H1 (cell line): ENCODE data around the gene ZNF423. TPM values are rescaled to one million over a fixed set of nuclear protein-coding genes. Genes with fewer than 3 reads are reported as not detected.

Experiments used
- CTCF ChIA-PET: fragments of 300-600 bp; sonication (Branson Sonifier 250); formaldehyde crosslinking; loops from one replicate; lab custom pipeline; 2021; ENCODE audit not compliant: partially characterized antibody; lab: Charles Lee
- POLR2A ChIA-PET: fragments of 300-600 bp; sonication (Branson Sonifier 250); formaldehyde crosslinking; loops from one replicate; lab custom pipeline; 2021; ENCODE audit warnings: inconsistent platforms; ENCODE audit not compliant: partially characterized antibody; lab: Charles Lee
- DNase-seq, 2 experiments: peaks; one replicate each; pipeline versions ENCODE4 v3.0.0 to v3.0.0-alpha.2; 2010 to 2022; ENCODE audit warnings: low spot score in 2 of 2, low read depth in 1 of 2, mixed read lengths in 1 of 2
- FAIRE-seq: peaks from 2 replicates; lab custom pipeline; 2011; peaks lifted over from hg19 to GRCh38; lab: Jason Lieb, UNC
- H2AFZ ChIP-seq: 2 replicates; pipeline ENCODE4 v1.8.1; 2012; ENCODE audit warnings: low read length, inconsistent platforms
- H2AK5ac ChIP-seq: 2 replicates; pipeline ENCODE4 v1.6.1; 2013; ENCODE audit warnings: low read depth, low read length
- H2BK120ac ChIP-seq: replicated peaks from 2 replicates; pipeline ENCODE3; 2013; ENCODE audit warnings: low read depth, low read length, inconsistent platforms
- H2BK12ac ChIP-seq: 2 replicates; pipeline ENCODE4 v1.6.1; 2013; ENCODE audit warnings: low read depth, low read length
- H2BK15ac ChIP-seq: 2 replicates; pipeline ENCODE4 v1.6.1; 2013; ENCODE audit warnings: low read length
- H2BK20ac ChIP-seq: 2 replicates; pipeline ENCODE4 v1.6.1; 2013; ENCODE audit warnings: low read length
- H2BK5ac ChIP-seq: 2 replicates; pipeline ENCODE4 v1.6.1; 2013; ENCODE audit warnings: low read depth, low read length
- H3K14ac ChIP-seq: 2 replicates; pipeline ENCODE4 v1.6.1; 2013; ENCODE audit warnings: inconsistent platforms; ENCODE audit not compliant: insufficient read length
- H3K18ac ChIP-seq: 2 replicates; pipeline ENCODE4 v1.6.1; 2013; ENCODE audit warnings: low read length; ENCODE audit errors: extremely low read depth
- H3K23ac ChIP-seq: 2 replicates; pipeline ENCODE4 v1.6.1; 2013; ENCODE audit warnings: inconsistent platforms; ENCODE audit not compliant: insufficient read length
- H3K23me2 ChIP-seq: 2 replicates; pipeline ENCODE4 v1.6.1; 2013; ENCODE audit warnings: low read depth, low read length
- H3K27ac ChIP-seq: 2 replicates; pipeline ENCODE4 v1.6.1; 2011; ENCODE audit warnings: low read depth, low read length, inconsistent platforms
- H3K27me3 ChIP-seq, 4 experiments: replicated peaks in 1 of 4; 1 replicate in 1 of 4; 2 replicates in 3 of 4; pipeline versions ENCODE4 v1.6.1 to v1.8.1; 2011 to 2013; ENCODE audit warnings: low read length in 3 of 4, mild to moderate bottlenecking in 3 of 4, inconsistent platforms in 2 of 4, mixed read lengths in 2 of 4, moderate library complexity in 1 of 4; ENCODE audit not compliant: control insufficient read depth in 3 of 4, insufficient read depth in 3 of 4; ENCODE audit errors: extremely low read depth in 1 of 4
- H3K36me3 ChIP-seq, 4 experiments: 2 replicates each; pipeline versions ENCODE4 v1.6.1 to v1.8.1; 2011 to 2013; ENCODE audit warnings: mild to moderate bottlenecking in 4 of 4, low read length in 3 of 4, moderate library complexity in 2 of 4, control low read depth in 1 of 4, inconsistent platforms in 1 of 4; ENCODE audit not compliant: insufficient read depth in 4 of 4, control insufficient read depth in 2 of 4
- H3K4ac ChIP-seq: replicated peaks from 2 replicates; pipeline ENCODE3; 2013; ENCODE audit warnings: low read length, low read depth, mixed read lengths, inconsistent platforms; ENCODE audit not compliant: insufficient read length
- H3K4me1 ChIP-seq, 4 experiments: replicated peaks in 1 of 4; 1 replicate in 1 of 4; 2 replicates in 3 of 4; pipeline versions ENCODE4 v1.6.1 to v1.8.1; 2011 to 2013; ENCODE audit warnings: low read length in 3 of 4, inconsistent platforms in 2 of 4, mixed read lengths in 1 of 4; ENCODE audit not compliant: insufficient read depth in 4 of 4, control insufficient read depth in 3 of 4
- H3K4me2 ChIP-seq, 2 experiments: 2 replicates each; pipeline versions ENCODE4 v1.6.1 to v1.8.1; 2011 to 2013; ENCODE audit warnings: low read depth in 2 of 2, low read length in 2 of 2, control low read depth in 1 of 2, inconsistent platforms in 1 of 2, mild to moderate bottlenecking in 1 of 2; ENCODE audit not compliant: insufficient read depth in 1 of 2
- H3K4me3 ChIP-seq, 4 experiments: fragments of 200-600, 300-600 bp in 1 of 4; sonication (generic), shearing (Covaris generic), sonication (Bioruptor Twin) in 1 of 4; 2 replicates each; pipeline versions ENCODE4 v1.5.1 to v1.8.1; 2011 to 2016; ENCODE audit warnings: low read length in 4 of 4, low read depth in 3 of 4, control low read depth in 2 of 4, inconsistent platforms in 2 of 4, mild to moderate bottlenecking in 2 of 4, mixed read lengths in 1 of 4, moderate library complexity in 1 of 4; ENCODE audit not compliant: insufficient read depth in 2 of 4; ENCODE audit errors: extremely low read depth in 1 of 4
- H3K56ac ChIP-seq: replicated peaks from 2 replicates; pipeline ENCODE3; 2013; ENCODE audit warnings: low read depth, mild to moderate bottlenecking, mixed read lengths, low read length, inconsistent platforms; ENCODE audit not compliant: insufficient read length
- H3K79me1 ChIP-seq: 2 replicates; pipeline ENCODE4 v1.6.1; 2013; ENCODE audit warnings: low read depth, low read length, control low read depth
- H3K79me2 ChIP-seq, 2 experiments: 2 replicates each; pipeline versions ENCODE4 v1.6.1 to v1.8.1; 2012 to 2013; ENCODE audit warnings: low read length in 2 of 2, mild to moderate bottlenecking in 2 of 2, inconsistent platforms in 1 of 2; ENCODE audit not compliant: insufficient read depth in 2 of 2, control insufficient read depth in 1 of 2
- H3K9ac ChIP-seq, 4 experiments: replicated peaks in 1 of 4; 1 replicate in 1 of 4; 2 replicates in 3 of 4; pipeline versions ENCODE4 v1.6.1 to v1.8.1; 2011 to 2013; ENCODE audit warnings: low read depth in 3 of 4, low read length in 3 of 4, control low read depth in 2 of 4, mild to moderate bottlenecking in 2 of 4, moderate library complexity in 2 of 4, inconsistent platforms in 1 of 4; ENCODE audit errors: extremely low read depth in 1 of 4
- H3K9me3 ChIP-seq, 2 experiments: 2 replicates each; pipeline versions ENCODE4 v1.6.1 to v1.8.1; 2012 to 2013; ENCODE audit warnings: mild to moderate bottlenecking in 2 of 2, moderate library complexity in 2 of 2, control low read depth in 1 of 2, inconsistent platforms in 1 of 2, low read depth in 1 of 2, low read length in 1 of 2, mixed read lengths in 1 of 2; ENCODE audit not compliant: insufficient read depth in 2 of 2
- H4K20me1 ChIP-seq, 2 experiments: replicated peaks in 1 of 2; 2 replicates each; pipeline versions ENCODE3 to v1.8.1; 2011 to 2013; ENCODE audit warnings: inconsistent platforms in 2 of 2, low read length in 2 of 2, mild to moderate bottlenecking in 1 of 2; ENCODE audit not compliant: insufficient read depth in 2 of 2, control insufficient read depth in 1 of 2
- H4K5ac ChIP-seq: 2 replicates; pipeline ENCODE4 v1.6.1; 2013; ENCODE audit warnings: low read length, low read depth, mixed read lengths, inconsistent platforms; ENCODE audit not compliant: insufficient read length
- H4K8ac ChIP-seq: 2 replicates; pipeline ENCODE4 v1.8.0; 2013; ENCODE audit warnings: mild to moderate bottlenecking, moderate library complexity, low read length, inconsistent platforms; ENCODE audit not compliant: insufficient read depth; ENCODE audit errors: extremely low read depth
- H4K91ac ChIP-seq: replicated peaks from 2 replicates; pipeline ENCODE3; 2013; ENCODE audit warnings: low read length, mixed read lengths, inconsistent platforms; ENCODE audit not compliant: insufficient read length
- KDM1A ChIP-seq: fragments of 200-600, 300-600 bp; sonication (generic); IDR thresholded peaks from 2 replicates; pipeline ENCODE4 v1.7.1; 2016; ENCODE audit warnings: mild to moderate bottlenecking, low read length, borderline replicate concordance
- KDM5A ChIP-seq: fragments of 200-600 bp; IDR thresholded peaks from 2 replicates; pipeline ENCODE4 v1.7.1; 2012; ENCODE audit warnings: mild to moderate bottlenecking, low read length, inconsistent platforms, mixed read lengths
- MAFK ChIP-seq: IDR thresholded peaks from 2 replicates; pipeline ENCODE4 v1.6.1; 2012; ENCODE audit warnings: low read depth, mild to moderate bottlenecking, improper control_type of control experiment, low read length
- WGBS, 2 experiments: shearing (Covaris generic) in 1 of 2; methylation state at CpG; one replicate each; pipeline versions ENCODE4 v1.1.6 to v1.1.7; 2013 to 2015; ENCODE audit warnings: low lambda C conversion rate in 2 of 2, mixed read lengths in 2 of 2, inconsistent platforms in 1 of 2, low coverage in 1 of 2, missing lambda C conversion rate in 1 of 2; ENCODE audit not compliant: insufficient replicate concordance in 2 of 2, insufficient coverage in 1 of 2, insufficient read length in 1 of 2; ENCODE audit errors: extremely low coverage in 1 of 2, missing lambda C conversion rate in 1 of 2; 5-methylcytosine and 5-hydroxymethylcytosine counted together
- polyA plus RNA-seq, 7 experiments: library from polyadenylated mRNA; depleted of rRNA in 3 of 7; stranded (reverse) in 5 of 7; unstranded in 2 of 7; fragments of >200 nt in 5 of 7; fragments of 200-250 nt in 2 of 7; gene quantifications; 1 replicate in 5 of 7; 2 replicates in 1 of 7; 4 replicates in 1 of 7; pipeline versions ENCODE4 v1.2.1 to v1.2.3, GENCODE V29; 2011 to 2013; ENCODE audit warnings: missing spikeins in 2 of 7, mixed read lengths in 2 of 7
- total RNA-seq: library from RNA; stranded (reverse); fragmentation: NEBNext Ultra II Directional; extraction: Animal tissue kit (Norgen Biotek cat#: 25700); gene quantifications from 2 replicates; pipeline ENCODE4 v1.2.1, GENCODE V29; 2021

The ZNF423 gene
- total and polyA plus RNA-seq, 2 of the 8 experiments (the other 6 are each of a cell fraction or from before 2014, with no cell fraction given): 38.2 to 52.3 TPM

GRCh38 chr16:49811644-49812334 lies 44.1 kb downstream of the ZNF423 start:
- Histone ChIP-seq H2BK12ac (0 out of 2 replicates have a peak overlapping the region, but pooled peaks have one; percentile 39), H2BK5ac (no peak overlapping the region), H3K9me3 (no peaks in the 10 kb centered on the region), H3K27ac (no peak overlapping the region), H3K56ac (no peak overlapping the region), H2AK5ac (0 out of 2 replicates have a peak overlapping the region, but pooled peaks have one; percentile 39), H3K4ac (no peak overlapping the region), H3K14ac (no peak overlapping the region), H3K36me3 (no peaks in the 10 kb centered on the region), H3K23ac (no peak overlapping the region), H3K9ac (no peak overlapping the region), H2BK15ac (0 out of 2 replicates have a peak overlapping the region, but pooled peaks have one; percentile 29), H2AFZ (no peak overlapping the region), H3K23me2 (no peaks in the 10 kb centered on the region), H2BK120ac (no peak overlapping the region), H4K20me1 (peaks cover 2 to 7% of the 10 kb centered on the region in 2 experiments), H3K4me1 (peaks cover 3 to 18% (median 9%) of the 10 kb centered on the region in 4 experiments), H3K4me2 (no peak overlapping the region), H3K4me3 (no peak overlapping the region), H2BK20ac (no peak overlapping the region), H4K5ac (peak overlapping the region; percentile 10), H3K27me3 (no peaks in the 10 kb centered on the region), H3K79me2 (peaks cover 0 to 56% of the 10 kb centered on the region in 2 experiments; a peak in 2 of 4 replicates), H4K91ac (no peak overlapping the region), H4K8ac (no peak overlapping the region), H3K79me1 (peaks cover 7% of the 10 kb centered on the region), H3K18ac (no peak overlapping the region; the same call in 1 of the 2 replicates)
- FAIRE-seq (no peak), DNase-seq (no peak)
- TF ChIP-seq KDM5A (no peak), MAFK (no peak), KDM1A (peak; percentile 93; the same call in 1 of the 2 replicates)
- CTCF ChIA-PET: interaction anchor here (1.1 to 1.8 kb wide), 2 partner anchors 18 to 79 kb away, joined by 3 to 5 read pairs; no protein-coding TSS in a partner anchor
- POLR2A ChIA-PET: interaction anchor here (1.8 to 2.0 kb wide), 2 partner anchors 9 to 11 kb away, joined by 4 to 5 read pairs; no protein-coding TSS in a partner anchor
- 70% methylated on average over 9 of the region's 13 CpGs; no CpG with 5 or more reads in 1 of the 2 experiments for WGBS, 2 experiments
